Measurements from ENCODE around the gene KAZN.

Gene KAZN

DNA sequence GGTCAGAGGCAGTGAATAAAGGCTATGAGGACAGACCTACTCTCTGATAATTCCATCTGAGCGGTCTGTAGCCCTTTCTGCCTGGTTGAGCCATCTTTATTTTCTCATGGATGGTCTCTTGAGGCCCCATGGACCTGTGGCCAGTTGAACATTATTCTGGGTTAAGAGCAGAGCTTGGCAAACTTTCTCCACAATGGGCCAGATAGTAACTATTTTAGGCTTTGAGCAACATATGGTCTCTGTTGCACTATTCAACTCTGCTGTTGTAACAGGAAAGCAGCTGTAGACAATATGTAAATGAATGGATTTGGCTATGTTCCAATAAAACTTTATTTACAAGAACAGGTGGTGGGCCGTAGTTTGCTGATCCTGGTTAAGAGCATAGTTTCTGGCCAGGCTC, 62.7 kb downstream of the KAZN start:
- WGBS (ENCODE audit: extremely low coverage, insufficient coverage, insufficient read length), result no CpG with 5 or more reads among the region's 2 CpGs

DNA sequence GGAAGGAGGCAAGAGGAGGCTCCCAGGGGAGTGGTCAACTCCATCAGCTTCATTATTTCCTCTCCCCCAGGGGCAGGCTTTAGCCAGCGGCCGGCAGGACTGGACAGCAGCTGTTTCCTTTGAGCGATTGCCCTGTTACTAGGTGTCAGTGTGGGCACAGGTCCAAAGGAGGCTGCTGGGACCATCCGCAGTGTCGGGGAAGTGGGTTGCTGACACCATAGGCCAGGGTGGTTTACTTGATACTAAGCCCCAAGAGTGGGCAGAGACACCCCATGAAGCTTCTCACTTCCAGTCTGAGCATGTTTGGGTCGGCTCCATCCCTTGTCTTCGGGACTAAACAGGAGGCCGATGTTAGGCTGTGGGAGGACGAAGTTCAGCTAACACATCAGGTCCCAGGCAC, 63.6 kb downstream of the KAZN start:
- no peaks in the 10 kb centered on the region for H3K4me1 ChIP-seq (ENCODE audit: control insufficient read depth in 1 of 2, insufficient read depth in 2 of 2, low read length in 2 of 2)
- no peak overlapping the region for H2AFZ ChIP-seq (ENCODE audit: insufficient read depth, low read length, poor library complexity)
- H3K27ac ChIP-seq (ENCODE audit: low read depth, low read length), result no peak overlapping the region
- H3K18ac ChIP-seq (ENCODE audit: low read length), result no peak overlapping the region
- no peak for DNase-seq
- H4K8ac ChIP-seq (ENCODE audit: low read depth, low read length), result no peak overlapping the region
- H3K4me2 ChIP-seq (ENCODE audit: low read length), result no peak overlapping the region
- H2BK5ac ChIP-seq (ENCODE audit: low read depth, low read length, poor library complexity), result no peak overlapping the region
- no peaks in the 10 kb centered on the region for H3K79me1 ChIP-seq (ENCODE audit: low read length)
- no peak overlapping the region for H4K91ac ChIP-seq (ENCODE audit: low read depth, low read length)
- no peaks in the 10 kb centered on the region for H3K27me3 ChIP-seq (ENCODE audit: insufficient read depth, low read length)
- H3K4ac ChIP-seq (ENCODE audit: low read depth, low read length), result no peak overlapping the region
- no peak overlapping the region for H3K14ac ChIP-seq (ENCODE audit: low read length)
- H3K4me3 ChIP-seq (ENCODE audit: low read depth, low read length), result no peak overlapping the region
- no peaks in the 10 kb centered on the region for H3K9me3 ChIP-seq (ENCODE audit: insufficient read depth, low read depth, low read length)
- H2BK12ac ChIP-seq (ENCODE audit: low read length), result no peak overlapping the region
- no peak overlapping the region for H3K9ac ChIP-seq (ENCODE audit: low read length)
- no CpG with 5 or more reads among the region's 9 CpGs for WGBS (ENCODE audit: extremely low coverage, insufficient coverage, insufficient read length)
- no peaks in the 10 kb centered on the region for H3K36me3 ChIP-seq (ENCODE audit: control insufficient read depth in 1 of 2, insufficient read depth in 2 of 2, low read length in 2 of 2)
- H4K12ac ChIP-seq (ENCODE audit: low read depth, low read length), result no peak overlapping the region
- no peak overlapping the region for H3K23ac ChIP-seq (ENCODE audit: low read length)
- H2BK120ac ChIP-seq (ENCODE audit: insufficient read depth, low read length, poor library complexity), result no peak overlapping the region
- no peaks in the 10 kb centered on the region for H3K79me2 ChIP-seq (ENCODE audit: control insufficient read depth, insufficient read depth, low read length, poor library complexity)
- no peak overlapping the region for H2AK5ac ChIP-seq (ENCODE audit: low read length)

More for the DNA sequence above, 62.7 kb downstream of the KAZN start:
- Histone ChIP-seq H3K4me2 (ENCODE audit: low read length) (no peak overlapping the region), H3K9ac (ENCODE audit: low read length) (no peak overlapping the region), H3K23ac (ENCODE audit: low read length) (no peak overlapping the region), H3K9me3 (ENCODE audit: insufficient read depth, low read depth, low read length) (no peaks in the 10 kb centered on the region), H3K27me3 (ENCODE audit: insufficient read depth, low read length) (no peaks in the 10 kb centered on the region), H3K4me1 (ENCODE audit: control insufficient read depth in 1 of 2, insufficient read depth in 2 of 2, low read length in 2 of 2) (no peaks in the 10 kb centered on the region), H4K91ac (ENCODE audit: low read depth, low read length) (no peak overlapping the region), H3K18ac (ENCODE audit: low read length) (no peak overlapping the region), H3K14ac (ENCODE audit: low read length) (no peak overlapping the region), H3K79me1 (ENCODE audit: low read length) (no peaks in the 10 kb centered on the region), H3K4ac (ENCODE audit: low read depth, low read length) (no peak overlapping the region), H2BK12ac (ENCODE audit: low read length) (no peak overlapping the region), H2AFZ (ENCODE audit: insufficient read depth, low read length, poor library complexity) (no peak overlapping the region), H3K79me2 (ENCODE audit: control insufficient read depth, insufficient read depth, low read length, poor library complexity) (no peaks in the 10 kb centered on the region), H3K4me3 (ENCODE audit: low read depth, low read length) (no peak overlapping the region), H3K36me3 (ENCODE audit: control insufficient read depth in 1 of 2, insufficient read depth in 2 of 2, low read length in 2 of 2) (no peaks in the 10 kb centered on the region), H4K8ac (ENCODE audit: low read depth, low read length) (no peak overlapping the region), H2BK120ac (ENCODE audit: insufficient read depth, low read length, poor library complexity) (no peak overlapping the region), H4K12ac (ENCODE audit: low read depth, low read length) (no peak overlapping the region), H2AK5ac (ENCODE audit: low read length) (no peak overlapping the region), H3K27ac (ENCODE audit: low read depth, low read length) (no peak overlapping the region), H2BK5ac (ENCODE audit: low read depth, low read length, poor library complexity) (no peak overlapping the region)
- no peak for DNase-seq

DNA sequence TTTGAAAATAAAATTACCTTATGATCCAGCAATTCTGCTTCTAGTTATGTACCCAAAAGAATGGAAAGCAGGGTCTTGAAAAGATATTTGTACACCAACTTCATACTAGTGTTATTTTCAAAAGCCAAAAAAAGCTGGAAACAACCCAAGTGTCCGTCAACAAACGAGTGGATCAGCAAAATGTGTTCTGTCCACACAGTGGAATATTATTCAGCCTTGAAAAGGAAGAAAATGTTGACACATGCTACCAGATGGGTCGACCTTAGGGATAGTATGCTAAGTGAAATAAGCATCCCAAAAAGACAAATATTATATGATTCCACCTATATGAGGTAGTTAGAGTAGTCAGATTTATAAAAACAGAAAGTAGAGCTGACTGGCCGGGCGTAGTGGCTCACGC, 65.3 kb downstream of the KAZN start:
- H3K36me3 ChIP-seq (ENCODE audit: control insufficient read depth in 1 of 2, insufficient read depth in 2 of 2, low read length in 2 of 2), result no peaks in the 10 kb centered on the region
- no peak overlapping the region for H2BK12ac ChIP-seq (ENCODE audit: low read length)
- H3K4me3 ChIP-seq (ENCODE audit: low read depth, low read length), result no peak overlapping the region
- H2AK5ac ChIP-seq (ENCODE audit: low read length), result no peak overlapping the region
- WGBS (ENCODE audit: extremely low coverage, insufficient coverage, insufficient read length), result no CpG with 5 or more reads among the region's 6 CpGs
- H3K79me1 ChIP-seq (ENCODE audit: low read length), result no peaks in the 10 kb centered on the region
- H3K4ac ChIP-seq (ENCODE audit: low read depth, low read length), result no peak overlapping the region
- H4K8ac ChIP-seq (ENCODE audit: low read depth, low read length), result no peak overlapping the region
- H2AFZ ChIP-seq (ENCODE audit: insufficient read depth, low read length, poor library complexity), result no peak overlapping the region
- no peak overlapping the region for H3K23ac ChIP-seq (ENCODE audit: low read length)
- no peak overlapping the region for H4K12ac ChIP-seq (ENCODE audit: low read depth, low read length)
- no peak overlapping the region for H3K27ac ChIP-seq (ENCODE audit: low read depth, low read length)
- H2BK5ac ChIP-seq (ENCODE audit: low read depth, low read length, poor library complexity), result no peak overlapping the region
- H3K9ac ChIP-seq (ENCODE audit: low read length), result no peak overlapping the region
- no peaks in the 10 kb centered on the region for H3K27me3 ChIP-seq (ENCODE audit: insufficient read depth, low read length)
- H3K9me3 ChIP-seq (ENCODE audit: insufficient read depth, low read depth, low read length), result no peaks in the 10 kb centered on the region
- H3K18ac ChIP-seq (ENCODE audit: low read length), result no peak overlapping the region
- no peak overlapping the region for H2BK120ac ChIP-seq (ENCODE audit: insufficient read depth, low read length, poor library complexity)
- no peaks in the 10 kb centered on the region for H3K4me1 ChIP-seq (ENCODE audit: control insufficient read depth in 1 of 2, insufficient read depth in 2 of 2, low read length in 2 of 2)
- H3K14ac ChIP-seq (ENCODE audit: low read length), result no peak overlapping the region
- no peak overlapping the region for H3K4me2 ChIP-seq (ENCODE audit: low read length)
- no peak overlapping the region for H4K91ac ChIP-seq (ENCODE audit: low read depth, low read length)
- DNase-seq, result no peak
- no peaks in the 10 kb centered on the region for H3K79me2 ChIP-seq (ENCODE audit: control insufficient read depth, insufficient read depth, low read length, poor library complexity)

DNA sequence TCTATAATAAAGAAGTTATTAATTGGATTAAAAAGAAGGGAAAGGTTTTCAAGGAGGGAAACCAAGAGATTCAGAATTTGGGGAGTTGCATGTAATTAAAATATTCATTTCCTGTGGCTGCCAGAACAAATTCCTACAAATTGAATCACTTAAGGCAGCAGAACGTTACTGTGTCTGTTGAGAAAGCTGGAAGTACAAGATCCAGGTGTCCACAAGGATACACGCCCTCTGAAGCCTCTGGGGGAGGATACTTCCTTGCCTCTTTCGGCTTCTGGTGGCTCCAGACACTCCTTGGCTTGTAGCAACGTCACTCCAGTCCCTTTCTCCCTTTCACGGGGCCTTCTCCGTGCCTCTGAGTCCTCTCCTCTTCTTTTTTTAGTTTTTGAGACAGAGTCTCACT, 67.9 kb downstream of the KAZN start:
- no peak overlapping the region for H4K8ac ChIP-seq (ENCODE audit: low read depth, low read length)
- H3K4me3 ChIP-seq (ENCODE audit: low read depth, low read length), result no peak overlapping the region
- no peak overlapping the region for H3K27ac ChIP-seq (ENCODE audit: low read depth, low read length)
- no peaks in the 10 kb centered on the region for H3K27me3 ChIP-seq (ENCODE audit: insufficient read depth, low read length)
- H2AK5ac ChIP-seq (ENCODE audit: low read length), result no peak overlapping the region
- H2BK5ac ChIP-seq (ENCODE audit: low read depth, low read length, poor library complexity), result no peak overlapping the region
- no peak overlapping the region for H3K4me2 ChIP-seq (ENCODE audit: low read length)
- H2AFZ ChIP-seq (ENCODE audit: insufficient read depth, low read length, poor library complexity), result no peak overlapping the region
- H3K9me3 ChIP-seq (ENCODE audit: insufficient read depth, low read depth, low read length), result no peaks in the 10 kb centered on the region
- no peaks in the 10 kb centered on the region for H3K36me3 ChIP-seq (ENCODE audit: control insufficient read depth in 1 of 2, insufficient read depth in 2 of 2, low read length in 2 of 2)
- no peak overlapping the region for H4K12ac ChIP-seq (ENCODE audit: low read depth, low read length)
- H3K9ac ChIP-seq (ENCODE audit: low read length), result no peak overlapping the region
- WGBS (ENCODE audit: extremely low coverage, insufficient coverage, insufficient read length), result no CpG with 5 or more reads among the region's 6 CpGs
- no peak overlapping the region for H3K4ac ChIP-seq (ENCODE audit: low read depth, low read length)
- H3K4me1 ChIP-seq (ENCODE audit: control insufficient read depth in 1 of 2, insufficient read depth in 2 of 2, low read length in 2 of 2), result no peaks in the 10 kb centered on the region
- H4K91ac ChIP-seq (ENCODE audit: low read depth, low read length), result no peak overlapping the region
- H3K79me1 ChIP-seq (ENCODE audit: low read length), result no peaks in the 10 kb centered on the region
- H2BK120ac ChIP-seq (ENCODE audit: insufficient read depth, low read length, poor library complexity), result no peak overlapping the region
- no peaks in the 10 kb centered on the region for H3K79me2 ChIP-seq (ENCODE audit: control insufficient read depth, insufficient read depth, low read length, poor library complexity)
- no peak overlapping the region for H3K14ac ChIP-seq (ENCODE audit: low read length)
- no peak overlapping the region for H3K18ac ChIP-seq (ENCODE audit: low read length)
- no peak overlapping the region for H2BK12ac ChIP-seq (ENCODE audit: low read length)
- DNase-seq, result no peak
- H3K23ac ChIP-seq (ENCODE audit: low read length), result no peak overlapping the region
